ENCODE data around the gene GUCY1B1.

DNA sequence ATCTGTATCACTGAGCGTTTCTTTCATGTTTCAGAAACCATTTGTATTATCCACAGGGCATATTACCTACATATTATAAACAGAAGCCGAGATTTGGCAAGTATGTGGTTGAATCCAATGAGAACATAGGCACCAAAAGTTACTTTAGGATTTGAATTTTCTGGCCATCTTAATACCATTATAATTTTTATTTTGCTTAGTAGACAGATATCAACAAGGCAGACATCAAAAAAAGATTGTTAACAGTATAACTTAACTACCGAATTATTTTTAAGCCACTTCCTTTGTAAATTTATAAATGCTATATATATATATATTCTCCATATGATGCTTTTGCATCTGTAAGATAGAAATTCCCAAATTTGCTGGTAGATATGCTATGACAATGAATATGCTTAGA is 2.2 kb downstream of the GUCY1B1 start:
- TF ChIP-seq RFX1 (IDR thresholded peaks at IDR 0.05) (no peak), PURB (CRISPR knock-in tag; IDR thresholded peaks at IDR 0.05; ENCODE audit: low read depth) (no peak), POLR2B (IDR thresholded peaks at IDR 0.05; ENCODE audit: low read depth, partially characterized antibody) (no peak)
